GM21723 (cell line): ENCODE results near the gene MVB12B.
"Not testable (repeated sequence)": the region's sequence is repeated elsewhere in the genome, so short reads cannot be mapped to it uniquely, and the experiment has no call there.

Experiments used
- ATAC-seq: cut with Tn5 transposase; IDR thresholded peaks from one replicate; pipeline ENCODE4 v1.9.1; 2021; ENCODE audit warnings: mild to moderate bottlenecking, moderate library complexity; ENCODE audit not compliant: unreplicated experiment

Gene MVB12B

GRCh38 chr9:126464694-126465441, 138.2 kb downstream of the MVB12B start:
- ATAC-seq, result no peak

GRCh38 chr9:126465977-126466376, 139.3 kb downstream of the MVB12B start:
- ATAC-seq, result no peak

- ATAC-seq, result no peak
These were observed 141.7 kb downstream of the MVB12B start for GRCh38 chr9:126468141-126468825.

- peak; percentile 47 for ATAC-seq
These were observed 143.8 kb downstream of the MVB12B start for GRCh38 chr9:126470241-126470993.

- peak; percentile 54 for ATAC-seq
These were observed 144.5 kb downstream of the MVB12B start for GRCh38 chr9:126471084-126471624.

GRCh38 chr9:126472198-126472947, 145.7 kb downstream of the MVB12B start:
- no peak for ATAC-seq

GRCh38 chr9:126472948-126473298, 146.3 kb downstream of the MVB12B start:
- no peak for ATAC-seq

- no peak for ATAC-seq
These were observed 147.7 kb downstream of the MVB12B start for GRCh38 chr9:126474206-126474765.

GRCh38 chr9:126474786-126475485, 148.3 kb downstream of the MVB12B start:
- no peak for ATAC-seq

GRCh38 chr9:126475933-126476555, 149.4 kb downstream of the MVB12B start:
- ATAC-seq, result no peak

GRCh38 chr9:126477432-126477831, 150.8 kb downstream of the MVB12B start:
- not testable (repeated sequence) for ATAC-seq

- no peak for ATAC-seq
These were observed 151.8 kb downstream of the MVB12B start for GRCh38 chr9:126478216-126478981.

GRCh38 chr9:126479515-126479914, 152.9 kb downstream of the MVB12B start:
- no peak for ATAC-seq

GRCh38 chr9:126480813-126481212, 154.2 kb downstream of the MVB12B start:
- ATAC-seq, result no peak

- no peak for ATAC-seq
These were observed 155.2 kb downstream of the MVB12B start for GRCh38 chr9:126481862-126482261.

- no peak for ATAC-seq
These were observed 155.9 kb downstream of the MVB12B start for GRCh38 chr9:126482361-126483044.

GRCh38 chr9:126483468-126484073, 156.9 kb downstream of the MVB12B start:
- ATAC-seq, result no peak

GRCh38 chr9:126485662-126486061, 159.0 kb downstream of the MVB12B start:
- no peak for ATAC-seq
